Activated CD8-positive, alpha-beta memory T cell treated with anti-CD3 and anti-CD28 coated beads, Interleukin-2, amount 50 U/mL, for 4 hours (primary cell): Measurements from ENCODE around the gene DYNLT5.
"Not testable (repeated sequence)": the region's sequence is repeated elsewhere in the genome, so short reads cannot be mapped to it uniquely, and the experiment has no call there.

Source experiments
- DNase-seq: peaks from one replicate; pipeline ENCODE4 v3.0.0-alpha.2; 2020

The DYNLT5 gene

DNA sequence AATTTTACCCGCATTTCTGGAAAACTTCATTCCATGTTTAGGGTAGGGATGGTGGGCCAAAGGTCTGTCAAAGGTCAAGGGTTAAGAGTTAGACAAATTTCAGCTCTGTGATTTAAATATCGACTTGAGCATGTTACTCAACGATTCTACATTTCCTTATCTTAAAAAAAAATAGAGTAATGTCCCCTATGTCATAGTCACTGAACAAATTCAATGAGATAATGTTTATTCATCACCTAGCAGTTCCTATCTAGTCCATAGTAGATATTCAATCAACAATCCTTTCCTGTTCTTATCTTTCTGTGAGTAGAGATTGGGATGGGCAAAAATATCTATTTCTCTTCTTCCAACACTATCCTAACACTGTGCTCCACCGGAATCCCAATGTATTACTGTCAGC, 1.1 kb upstream of the DYNLT5 start:
- no peak for DNase-seq

DNA sequence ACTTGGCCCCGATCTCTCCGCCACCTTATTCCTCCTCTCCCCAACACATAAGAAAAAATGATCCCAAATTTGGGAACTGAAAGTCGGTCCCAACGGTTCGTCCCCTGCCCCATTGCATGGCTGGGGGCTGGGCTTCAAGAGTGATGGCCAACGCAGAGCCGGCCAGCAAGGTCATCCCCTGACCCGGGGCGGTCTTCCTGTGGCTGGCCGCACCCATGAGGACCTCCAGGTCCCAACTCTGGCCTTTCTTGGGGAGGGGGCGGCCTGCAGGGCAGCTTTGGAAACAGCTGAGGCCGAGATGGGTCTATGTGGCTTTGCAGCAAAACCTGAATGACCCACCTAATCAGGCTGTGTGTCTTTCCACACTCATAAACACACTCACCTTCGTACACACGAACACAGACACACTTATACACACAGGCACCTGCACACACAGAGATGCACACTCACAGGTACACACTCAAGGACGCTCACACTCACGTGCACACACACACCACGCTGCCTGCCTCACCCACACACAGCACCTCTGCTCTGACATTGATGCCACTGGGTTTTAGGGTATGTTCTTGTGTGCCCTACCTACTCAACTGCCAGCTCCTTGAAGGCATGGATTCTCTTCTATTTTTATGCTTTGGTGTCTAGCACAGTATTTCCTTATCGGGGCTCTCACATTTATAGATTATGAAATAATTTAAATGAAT, 562 bp downstream of the DYNLT5 start:
- no peak for DNase-seq

DNA sequence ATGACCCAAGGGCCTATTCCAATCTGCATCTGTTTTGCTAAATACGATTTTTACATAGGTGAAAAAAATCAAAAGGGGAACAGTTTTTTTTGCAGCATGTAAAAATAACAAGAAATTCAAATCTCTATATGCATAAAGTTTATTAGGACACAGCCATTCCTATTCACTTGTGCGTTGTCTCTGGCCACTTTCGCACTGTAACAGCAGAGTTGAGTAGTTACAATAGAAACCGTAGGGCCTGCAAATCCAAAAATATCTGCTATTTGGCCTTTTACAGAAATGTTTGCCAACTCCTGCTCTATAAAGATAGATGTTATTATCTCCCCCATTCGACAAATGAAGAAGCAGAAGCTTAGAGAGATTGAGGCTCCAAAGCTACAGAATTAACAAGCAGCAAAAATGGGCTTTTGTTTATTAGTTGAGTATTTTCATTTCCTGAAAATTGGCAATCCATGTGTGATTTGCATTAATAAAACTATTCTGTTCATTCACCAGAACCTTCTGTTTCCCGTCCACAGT, 5.5 kb downstream of the DYNLT5 start:
- no peak for DNase-seq

DNA sequence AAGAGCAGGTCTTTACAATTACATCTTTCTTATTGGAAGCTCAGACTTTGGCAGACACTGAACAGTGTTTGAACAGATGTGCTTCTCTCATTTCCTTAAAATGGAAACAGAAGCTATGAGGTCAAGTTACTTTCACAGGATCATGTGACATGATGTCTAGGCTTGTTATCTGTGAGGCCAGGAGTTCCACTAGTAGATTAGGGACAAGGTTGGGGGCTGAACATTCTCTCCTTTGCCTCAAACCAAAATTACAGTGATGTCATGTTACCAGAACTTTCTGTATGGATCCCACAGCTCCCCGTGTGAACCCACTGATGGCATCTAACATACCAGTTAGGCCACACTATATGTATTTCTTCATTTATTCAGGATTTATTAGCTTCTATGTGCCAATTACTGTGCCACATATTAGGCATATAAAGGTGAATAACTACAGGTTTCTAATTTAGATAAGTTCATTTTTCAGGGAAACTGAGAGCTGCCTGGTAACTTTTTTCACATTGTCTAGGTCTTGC, 6.0 kb downstream of the DYNLT5 start:
- DNase-seq = no peak

DNA sequence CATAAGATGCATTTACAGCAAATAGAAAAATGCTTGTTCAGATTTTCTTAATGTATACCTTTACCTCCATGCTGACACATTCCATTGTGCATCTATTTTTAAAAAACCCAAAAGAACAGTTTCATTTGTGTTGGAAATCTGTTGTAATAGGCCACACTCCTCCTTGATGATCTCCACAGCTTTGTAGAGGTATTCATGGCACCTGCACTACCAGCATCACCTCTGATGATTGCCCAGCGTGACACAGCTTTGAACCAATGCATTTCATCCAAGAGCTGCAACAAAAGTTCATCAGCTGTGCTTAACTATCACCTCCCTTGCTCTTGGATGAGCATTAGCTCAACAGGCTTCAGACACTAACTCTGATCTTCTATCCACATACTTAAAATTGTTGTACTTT, 8.2 kb downstream of the DYNLT5 start:
- no peak for DNase-seq

DNA sequence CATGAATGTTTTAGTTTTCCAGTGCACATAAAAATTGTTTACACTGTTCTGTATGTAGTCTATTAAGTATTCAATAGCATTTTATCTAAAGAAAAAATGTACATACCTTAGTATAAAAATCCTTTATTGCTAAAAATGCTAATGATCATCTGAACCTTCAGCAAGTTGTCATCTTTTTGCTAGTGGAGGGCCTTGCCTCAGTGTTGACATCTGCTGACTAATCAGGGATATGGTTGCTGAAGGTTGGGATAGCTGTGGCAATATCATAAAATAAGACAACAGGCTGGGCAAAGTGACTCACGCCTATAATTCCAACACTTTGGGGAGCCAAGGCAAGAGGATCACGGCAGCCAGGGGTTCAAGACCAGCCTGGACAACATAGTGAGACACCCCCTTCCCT, 9.0 kb downstream of the DYNLT5 start:
- no peak for DNase-seq

DNA sequence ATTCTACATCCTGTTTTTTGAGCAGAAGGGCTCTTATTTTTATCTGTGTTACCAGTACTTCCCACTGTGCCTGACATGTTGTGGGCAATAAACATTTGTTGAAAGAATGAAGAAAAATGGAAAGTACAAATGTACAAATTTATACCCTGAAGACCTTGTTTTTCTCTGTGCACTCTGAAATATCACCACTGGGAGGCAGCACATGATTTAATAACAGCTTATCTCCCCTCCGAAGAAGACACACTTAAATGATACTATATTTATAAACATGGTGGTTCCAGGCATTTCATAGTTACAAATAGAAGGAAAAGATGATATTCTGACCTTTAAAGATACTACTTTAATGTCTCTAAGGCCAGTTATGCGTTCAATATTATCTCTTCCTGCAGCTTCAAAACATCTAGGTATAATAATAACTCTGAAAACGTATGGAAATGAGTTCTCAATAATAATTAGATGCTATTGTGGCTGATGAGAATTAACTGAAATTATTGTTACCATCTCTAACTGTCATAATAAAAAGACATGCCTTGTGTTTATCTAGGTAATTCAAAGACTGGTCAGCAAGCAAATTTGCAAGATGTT, 12.8 kb downstream of the DYNLT5 start:
- DNase-seq = peak; percentile 51

DNA sequence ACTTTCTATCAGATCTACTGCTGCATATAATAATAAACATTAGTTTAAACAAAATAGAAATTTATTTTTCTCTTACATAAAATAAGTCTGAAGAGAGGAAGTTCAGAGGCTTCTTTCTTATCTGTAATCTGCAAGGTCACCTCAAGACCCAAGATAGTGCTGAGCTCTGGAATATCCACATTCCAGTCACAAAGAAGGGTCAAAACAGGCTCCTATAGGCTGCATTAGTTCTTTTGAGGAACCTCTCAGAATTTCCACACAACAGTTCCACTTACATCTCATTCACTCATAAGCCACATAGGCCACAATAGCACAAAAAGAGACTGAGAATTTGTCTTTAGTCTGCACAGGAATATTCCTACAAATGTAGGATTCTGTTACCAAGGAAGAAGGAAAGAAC, 15.4 kb downstream of the DYNLT5 start:
- no peak for DNase-seq

DNA sequence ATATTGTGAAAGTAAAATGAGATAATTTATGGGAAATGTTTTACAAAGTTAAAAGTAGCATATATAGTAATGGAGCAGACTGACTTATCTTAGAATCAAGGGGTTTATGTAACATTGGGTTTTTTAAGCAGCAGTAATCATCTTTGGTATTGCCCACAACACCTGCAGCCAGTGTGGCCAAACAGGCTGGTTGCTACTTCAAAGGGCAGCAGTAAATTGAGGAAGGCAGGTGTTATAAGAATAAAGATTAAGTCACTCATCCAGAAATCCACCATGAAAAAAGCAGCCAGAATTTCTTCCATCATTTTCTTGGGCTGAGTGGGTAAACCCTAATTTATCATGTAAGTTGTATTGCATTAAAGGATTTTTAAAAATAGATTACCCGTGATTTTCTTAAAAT, 16.7 kb downstream of the DYNLT5 start:
- DNase-seq = no peak

DNA sequence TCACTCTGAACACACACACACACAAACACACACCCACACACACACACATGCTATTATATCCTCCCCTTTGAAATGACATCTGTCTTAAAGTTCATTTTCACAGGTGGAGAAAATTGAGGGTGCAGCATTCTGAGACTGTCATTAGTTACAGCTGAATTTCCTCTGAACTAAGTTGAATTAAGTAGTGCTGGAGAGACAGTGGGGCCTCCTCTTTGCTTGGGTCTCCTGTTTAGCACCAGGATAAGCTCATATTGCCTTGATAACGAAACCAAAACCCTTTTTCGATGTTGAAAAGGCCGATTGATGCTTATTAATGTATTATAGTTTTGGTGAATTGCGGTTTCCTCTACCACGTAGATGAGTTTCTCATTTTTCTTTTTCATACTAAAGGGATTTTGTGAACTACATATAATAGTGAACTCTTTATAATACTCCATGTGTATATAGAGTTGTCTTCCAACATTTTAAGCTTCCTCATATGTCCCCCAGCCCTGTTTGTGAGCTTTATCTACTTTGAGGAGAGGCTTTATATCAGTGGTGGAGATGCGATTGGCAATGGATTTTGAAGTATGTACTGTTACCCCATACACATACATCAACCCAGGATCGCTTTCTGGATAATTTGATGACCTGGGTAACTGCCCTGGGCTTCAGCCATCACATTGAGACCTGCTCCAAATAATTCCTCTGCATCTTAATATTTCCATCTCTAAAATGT, 17.4 kb downstream of the DYNLT5 start:
- DNase-seq = no peak

DNA sequence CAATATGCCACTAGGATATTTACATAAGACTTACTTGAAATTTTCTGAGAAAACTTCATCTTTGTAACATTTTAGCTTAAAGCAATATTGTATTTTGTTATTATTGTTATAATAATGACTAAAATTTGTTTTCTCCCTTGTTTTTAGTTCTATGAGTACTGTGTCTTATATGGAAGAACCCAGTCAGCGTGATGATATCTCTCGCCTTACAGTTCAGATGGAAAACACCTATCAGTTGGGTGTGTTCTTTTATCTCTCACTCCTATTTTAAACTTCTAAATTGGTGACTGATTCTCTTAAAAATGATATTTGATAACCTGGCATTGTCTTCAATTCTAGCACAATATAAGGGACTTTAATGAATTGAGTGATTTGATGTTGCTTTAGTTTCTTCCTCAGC, 18.0 kb downstream of the DYNLT5 start:
- no peak for DNase-seq

DNA sequence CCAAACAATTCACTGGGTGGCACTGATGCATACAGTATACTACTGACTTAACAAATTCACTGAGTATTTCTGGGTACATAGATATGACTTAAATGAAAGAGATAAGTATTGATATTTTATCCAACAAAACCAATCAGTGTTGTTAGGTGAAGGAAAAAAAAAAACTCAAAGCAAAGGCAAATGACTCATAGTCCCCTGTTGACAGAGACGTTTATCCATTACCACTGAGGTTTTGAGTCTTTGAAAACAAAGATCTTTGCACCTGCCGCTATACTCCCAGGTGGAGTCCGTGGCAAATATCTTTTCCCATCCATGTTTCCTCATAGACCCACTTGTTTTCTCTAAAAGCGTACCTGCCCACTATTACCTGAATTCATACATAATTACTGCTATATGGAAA, 18.4 kb downstream of the DYNLT5 start:
- DNase-seq = no peak

DNA sequence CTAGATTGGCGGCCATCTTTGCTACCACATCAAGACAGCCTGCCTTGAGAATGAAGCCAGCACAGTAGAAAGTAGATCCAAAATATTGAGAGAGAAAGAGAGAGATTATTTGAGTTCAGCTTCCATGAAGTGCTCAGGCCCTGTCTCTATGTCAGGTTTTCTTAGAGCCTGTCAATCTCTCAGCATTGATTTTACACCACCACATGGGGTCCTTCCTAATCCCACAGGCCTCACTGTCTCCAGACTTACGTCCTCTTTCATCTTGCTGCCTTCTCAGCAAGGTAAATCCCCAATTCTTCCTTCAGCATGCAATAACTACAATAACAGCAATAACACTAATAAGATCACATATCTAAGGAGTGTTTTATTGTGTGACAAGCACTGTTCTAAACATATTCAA, 21.0 kb downstream of the DYNLT5 start:
- no peak for DNase-seq

DNA sequence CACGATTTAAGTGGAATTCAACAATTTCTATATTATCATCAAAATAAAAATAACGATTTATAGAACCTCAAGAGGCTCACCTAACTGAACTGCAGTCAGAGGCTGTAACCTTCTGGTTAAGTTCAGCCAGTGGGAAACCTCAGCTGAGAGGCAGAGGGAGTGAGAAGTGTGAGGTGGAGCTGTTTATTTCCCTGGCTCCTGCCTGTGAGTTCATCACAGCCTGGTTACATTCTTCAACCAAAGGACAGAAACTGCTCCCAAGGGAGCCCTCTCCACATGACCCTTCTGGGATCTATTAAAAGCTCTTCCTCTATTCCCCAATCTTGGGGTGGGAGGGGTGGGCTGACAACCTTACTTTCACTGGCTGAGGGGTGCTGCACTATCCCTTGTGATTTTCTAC, 22.2 kb downstream of the DYNLT5 start:
- no peak for DNase-seq

DNA sequence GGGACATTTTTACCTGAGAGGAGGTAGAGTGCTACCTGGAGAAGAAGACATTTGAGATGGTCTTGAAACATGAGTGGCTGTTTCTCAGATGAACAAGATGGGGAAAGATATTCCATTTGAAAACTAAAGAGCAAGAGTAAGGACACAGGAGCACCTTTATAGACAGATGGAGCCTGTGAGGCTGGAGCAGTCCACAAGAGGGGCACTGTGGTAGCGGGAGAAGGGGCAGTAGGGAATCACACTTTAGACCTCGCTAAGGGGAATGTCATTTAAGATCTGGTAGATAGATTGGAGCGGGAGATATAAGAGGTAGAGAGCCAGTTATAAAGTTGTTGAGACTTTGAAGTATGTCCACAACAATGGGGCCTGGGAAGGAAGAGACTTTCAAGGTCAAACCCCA, 23.4 kb downstream of the DYNLT5 start:
- DNase-seq = no peak

DNA sequence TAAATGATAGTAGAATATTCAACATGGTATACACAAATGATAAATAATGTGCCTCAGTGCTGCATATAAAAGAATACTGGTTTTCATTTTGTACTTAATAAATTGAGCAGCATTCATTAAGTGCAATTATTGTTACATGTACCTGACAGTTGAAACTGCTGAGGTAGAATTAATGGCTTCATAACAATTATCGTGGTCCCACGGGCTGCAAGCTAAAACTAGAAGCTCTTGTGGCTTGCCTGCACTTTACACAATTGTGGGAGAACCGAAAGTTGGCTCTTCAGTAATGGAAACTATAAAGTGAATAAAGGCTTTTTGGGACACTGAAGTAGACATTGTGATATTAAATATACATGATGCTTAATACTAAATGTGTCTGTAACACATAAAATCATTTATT, 25.6 kb downstream of the DYNLT5 start:
- no peak for DNase-seq

DNA sequence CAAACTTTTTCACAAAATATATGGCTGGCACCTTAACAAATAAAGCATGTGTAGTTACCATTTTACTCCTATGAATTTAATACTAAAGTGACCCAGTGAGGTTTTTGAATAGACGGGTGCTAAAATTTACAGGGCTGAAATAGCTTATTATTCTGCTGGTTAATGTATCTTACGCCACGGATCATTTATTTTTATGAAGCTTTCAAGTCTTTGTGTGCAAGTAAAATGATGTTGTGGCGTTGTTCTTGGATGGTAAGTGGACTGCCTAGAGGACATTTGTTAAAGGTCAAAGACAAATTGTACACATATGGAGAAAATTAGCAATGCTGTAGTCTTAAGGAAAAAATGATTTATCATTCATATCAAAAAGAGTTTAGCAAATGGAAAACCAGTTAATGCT, 26.0 kb downstream of the DYNLT5 start:
- DNase-seq = no peak

DNA sequence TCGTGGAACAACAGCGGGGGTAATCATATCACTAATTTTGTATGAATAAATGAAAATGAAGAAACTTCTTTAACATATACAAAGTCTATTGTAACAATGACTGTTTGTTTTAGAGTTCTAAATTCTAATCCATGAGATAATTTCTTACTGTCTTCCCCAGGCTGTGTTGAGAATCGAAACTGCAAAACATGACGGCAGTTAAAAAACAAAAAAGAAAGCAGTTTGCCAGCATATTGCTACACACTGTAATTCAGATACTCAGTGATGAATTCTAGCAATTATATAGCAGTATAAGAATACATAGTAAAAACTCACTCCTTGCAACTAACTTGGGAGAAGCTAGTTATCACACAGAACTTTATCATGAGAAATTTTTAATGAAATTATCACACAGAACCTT, 26.7 kb downstream of the DYNLT5 start:
- no peak for DNase-seq

DNA sequence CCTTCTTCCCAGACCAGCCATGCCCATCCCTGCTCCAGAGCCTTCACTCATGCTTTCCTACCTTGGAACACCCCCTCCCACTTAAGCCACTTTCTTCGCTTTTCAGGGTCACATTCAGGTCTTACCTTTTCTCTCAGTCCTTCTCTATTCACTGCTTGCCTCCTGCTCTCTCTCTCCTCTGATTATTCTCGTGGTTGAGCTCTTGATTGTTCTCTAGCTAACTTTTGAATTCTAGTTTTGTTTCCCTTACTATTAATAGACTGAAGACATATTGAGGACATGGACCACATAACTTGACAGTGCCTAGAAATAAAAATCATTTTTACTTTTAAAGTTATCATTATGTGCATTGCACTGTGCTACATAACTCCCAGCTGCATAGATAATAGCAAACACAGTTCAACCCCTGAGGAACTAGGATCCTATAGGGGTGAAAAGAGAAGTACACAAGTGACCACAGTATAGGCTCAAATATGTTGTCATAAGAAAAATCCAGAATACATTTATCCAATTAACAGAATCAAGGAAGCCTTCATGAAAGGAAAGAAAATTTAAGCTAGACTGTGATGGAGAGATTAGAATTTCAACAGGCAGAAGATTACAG, 27.3 kb downstream of the DYNLT5 start:
- DNase-seq = no peak

DNA sequence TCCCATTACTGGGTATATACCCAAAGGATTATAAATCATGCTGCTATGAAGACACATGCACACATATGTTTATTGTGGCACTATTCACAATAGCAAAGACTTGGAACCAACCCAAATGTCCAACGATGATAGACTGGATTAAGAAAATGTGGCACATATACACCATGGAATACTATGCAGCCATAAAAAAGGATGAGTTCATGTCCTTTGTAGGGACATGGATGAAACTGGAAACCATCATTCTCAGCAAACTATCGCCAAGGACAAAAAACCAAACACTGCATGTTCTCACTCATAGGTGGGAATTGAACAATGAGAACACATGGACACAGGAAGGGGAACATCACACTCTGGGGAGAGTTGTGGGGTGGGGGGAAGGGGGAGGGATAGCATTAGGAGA, 33.5 kb downstream of the DYNLT5 start:
- DNase-seq = not testable (repeated sequence)

DNA sequence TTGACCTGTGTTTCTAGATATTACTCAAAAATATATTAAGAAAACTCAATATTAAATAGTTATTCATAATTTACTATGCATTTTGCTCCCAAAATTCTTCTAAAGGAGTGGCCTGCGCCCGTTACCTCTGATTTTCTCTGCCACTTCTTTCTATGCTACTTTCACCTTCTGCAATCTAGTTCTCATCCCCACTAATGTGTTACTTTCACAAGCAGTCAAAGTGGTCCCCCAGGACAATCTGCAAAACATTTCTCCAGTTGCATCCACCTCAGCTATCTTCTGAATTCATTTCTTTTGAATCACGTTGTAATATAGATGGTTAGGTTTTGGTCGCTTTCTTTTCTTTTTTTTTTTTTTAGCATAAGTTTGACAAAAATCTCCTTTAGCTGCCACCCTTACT, 35.4 kb downstream of the DYNLT5 start:
- no peak for DNase-seq

DNA sequence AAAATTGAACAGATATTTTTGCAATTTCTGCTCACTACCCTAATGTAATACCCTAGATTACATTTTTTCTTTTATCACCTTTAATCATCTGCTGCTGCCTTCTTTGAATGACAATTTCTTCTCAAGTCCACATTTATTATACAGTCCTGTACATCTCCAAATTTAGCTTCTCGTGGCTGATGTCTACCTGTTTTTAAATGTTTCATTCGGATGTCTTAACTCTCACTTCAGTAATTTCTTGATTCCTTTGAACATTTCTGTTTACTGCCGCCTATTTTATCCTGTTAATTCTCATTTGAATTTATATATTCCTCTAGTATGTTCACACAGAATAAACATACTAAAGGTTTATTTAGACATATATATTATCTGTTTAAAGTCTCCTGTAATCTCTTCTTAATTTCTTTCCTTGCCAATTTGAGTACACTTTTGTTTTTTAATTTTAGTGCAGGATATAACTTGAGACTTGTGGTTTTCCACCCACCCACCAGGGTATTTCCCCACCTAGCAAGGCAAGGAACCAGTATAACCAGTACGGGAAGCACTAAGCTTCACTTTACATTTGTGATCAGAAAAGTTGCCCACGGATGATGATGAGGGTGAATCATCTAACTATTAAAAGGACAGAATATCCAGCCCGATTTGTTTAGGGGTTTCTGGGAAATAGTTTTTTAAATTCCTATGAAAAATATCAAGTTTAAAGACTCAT, 36.1 kb downstream of the DYNLT5 start:
- peak; percentile 55 for DNase-seq
